DMS53 treated with DMSO at 0.1 percent for 48 hours (cell line): Measurements from ENCODE around the gene DDX24.

Experiments
- DNase-seq: peaks from one replicate; lab custom pipeline; 2025; ENCODE audit not compliant: unreplicated experiment; lab: John Stamatoyannopoulos, UW

DDX24 gene

GRCh38 chr14:94114589-94115057, 33.6 kb upstream of the DDX24 start:
- DNase-seq = no peak

DNA sequence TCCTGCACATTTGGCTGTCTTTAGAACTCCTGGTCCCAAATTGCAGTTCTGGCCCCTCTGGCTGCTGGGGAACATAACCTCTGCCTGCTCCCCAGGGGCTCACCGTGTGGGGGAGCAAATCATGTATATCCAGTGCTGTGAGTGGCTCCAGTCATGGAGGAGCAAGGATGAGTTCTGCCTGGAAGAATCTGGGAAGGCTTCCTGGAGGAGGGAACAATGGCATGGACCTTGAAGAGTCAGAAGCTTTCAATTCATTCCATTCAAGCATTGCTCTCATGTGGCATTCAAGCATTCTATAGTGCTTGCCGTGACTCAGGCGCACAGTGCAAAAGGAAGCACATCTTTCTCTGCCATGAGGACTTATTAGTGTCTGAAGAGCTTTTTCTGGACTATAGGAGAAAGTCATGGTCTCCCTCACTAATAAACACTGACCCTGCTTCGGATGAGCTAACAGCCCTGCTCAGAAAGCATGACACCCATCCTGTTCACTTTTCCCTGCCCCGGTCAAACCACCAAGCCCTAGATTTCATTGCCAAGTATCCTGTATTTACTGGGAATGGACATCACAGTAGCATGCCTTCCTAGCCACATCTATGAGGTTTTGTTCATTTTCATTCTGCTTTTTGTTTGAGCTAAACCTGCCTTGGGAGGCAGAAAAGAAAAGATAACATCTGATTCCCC, 33.0 kb upstream of the DDX24 start:
- no peak for DNase-seq

- DNase-seq = no peak
Observed at GRCh38 chr14:94113490-94113889, 32.5 kb upstream of the DDX24 start.

DNA sequence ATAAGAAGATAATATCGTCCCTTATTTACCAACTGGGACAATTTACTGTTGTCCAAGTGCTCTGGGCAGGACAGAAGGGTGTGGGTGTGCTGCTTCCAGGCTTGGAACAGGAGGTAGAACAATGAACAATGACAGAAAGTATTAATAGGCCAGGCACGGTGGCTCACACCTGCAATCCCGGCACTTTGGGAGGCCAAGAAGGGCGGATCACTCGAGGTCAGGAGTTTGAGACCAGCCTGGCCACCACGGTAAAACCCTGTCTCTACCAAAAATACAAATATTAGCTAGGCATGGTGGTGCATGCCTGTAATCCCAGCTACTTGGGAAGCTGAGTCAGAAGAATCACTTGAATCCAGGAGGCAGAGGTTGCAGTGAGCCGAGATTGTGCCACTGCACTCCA, 32.1 kb upstream of the DDX24 start:
- DNase-seq = no peak

- no peak for DNase-seq
Observed at GRCh38 chr14:94112513-94113063, 31.6 kb upstream of the DDX24 start.

DNA sequence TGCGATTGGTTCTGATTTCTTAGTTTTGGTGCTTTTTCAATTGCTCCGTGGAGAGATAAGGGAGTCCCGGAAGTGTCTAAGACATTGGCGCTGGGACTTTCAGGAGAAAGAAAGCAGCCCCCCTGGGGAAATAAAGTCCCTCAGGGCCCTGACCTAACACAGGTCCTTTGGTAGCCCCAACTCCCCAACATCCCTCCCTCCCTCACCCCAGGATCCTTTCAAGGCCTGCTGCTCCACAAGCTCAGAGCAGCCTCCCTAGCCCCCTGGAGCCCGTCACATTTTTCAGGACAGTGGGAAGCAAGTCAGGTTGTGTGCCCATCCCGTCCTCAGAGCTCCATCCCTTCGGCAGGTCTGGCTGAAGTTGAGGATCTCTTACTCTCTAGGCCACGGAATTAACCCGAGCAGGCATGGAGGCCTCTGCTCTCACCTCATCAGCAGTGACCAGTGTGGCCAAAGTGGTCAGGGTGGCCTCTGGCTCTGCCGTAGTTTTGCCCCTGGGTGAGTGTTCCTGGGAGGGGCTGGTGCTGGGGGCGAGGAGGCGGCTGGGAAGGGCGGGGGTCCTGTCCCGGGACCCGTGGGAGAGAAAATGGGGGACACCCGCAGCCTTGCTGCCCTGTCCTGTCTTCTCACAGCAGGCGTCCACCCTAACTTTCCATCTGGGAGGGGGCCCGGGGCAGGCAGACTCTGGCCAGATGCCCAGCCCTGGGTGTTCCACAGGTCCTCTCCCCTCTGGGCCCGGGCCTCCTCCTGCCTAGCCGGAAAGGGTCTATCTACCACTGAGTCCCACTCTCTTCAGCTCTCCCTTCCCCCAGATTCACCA, 30.5 kb upstream of the DDX24 start:
- no peak for DNase-seq

- no peak for DNase-seq
Observed at GRCh38 chr14:94110552-94111181, 29.7 kb upstream of the DDX24 start, which contains the start of gene IFI27. Gene IFI27, plus strand, starts transcription at chr14:94110736.

- no peak for DNase-seq
Observed at GRCh38 chr14:94109915-94110250, 28.9 kb upstream of the DDX24 start.

GRCh38 chr14:94104731-94105130, 23.7 kb upstream of the DDX24 start:
- DNase-seq = no peak

GRCh38 chr14:94103554-94104150, 22.6 kb upstream of the DDX24 start:
- DNase-seq = no peak

DNA sequence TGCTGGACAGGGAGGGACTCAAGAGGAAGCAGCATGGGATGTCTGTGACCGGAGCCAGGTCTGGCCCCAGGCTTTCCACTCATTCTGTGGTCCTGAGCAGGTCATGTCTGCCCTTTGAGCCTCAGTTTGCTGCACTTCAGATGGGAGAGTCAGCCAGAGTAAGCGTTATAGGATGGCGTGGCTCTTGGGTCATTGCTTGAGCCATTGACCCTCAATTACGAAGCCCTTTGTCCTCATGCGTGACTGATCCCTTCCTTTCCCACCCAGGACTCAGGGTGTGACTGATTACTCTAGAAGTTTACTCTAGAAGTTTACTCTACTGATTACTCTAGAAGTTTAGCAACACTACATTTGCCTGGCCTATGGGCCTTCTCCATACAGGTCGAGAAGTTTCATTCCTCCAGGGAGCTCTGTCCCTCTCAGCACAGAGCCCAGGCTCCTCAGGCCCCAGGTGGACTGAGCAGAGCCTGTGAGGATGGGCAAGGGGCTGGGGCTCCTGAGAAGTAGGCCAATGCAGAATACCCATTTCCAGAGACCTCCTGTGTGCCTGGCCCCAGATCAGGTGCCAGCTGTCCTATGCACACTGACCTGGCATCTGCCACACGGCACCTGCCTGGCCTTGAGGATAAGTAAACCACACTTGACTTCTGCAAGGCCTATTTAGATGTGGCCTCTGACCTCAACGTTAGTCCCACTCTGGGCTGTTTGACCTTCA, 21.9 kb upstream of the DDX24 start:
- no peak for DNase-seq

- no peak for DNase-seq
Observed at GRCh38 chr14:94101748-94102147, 20.7 kb upstream of the DDX24 start.

DNA sequence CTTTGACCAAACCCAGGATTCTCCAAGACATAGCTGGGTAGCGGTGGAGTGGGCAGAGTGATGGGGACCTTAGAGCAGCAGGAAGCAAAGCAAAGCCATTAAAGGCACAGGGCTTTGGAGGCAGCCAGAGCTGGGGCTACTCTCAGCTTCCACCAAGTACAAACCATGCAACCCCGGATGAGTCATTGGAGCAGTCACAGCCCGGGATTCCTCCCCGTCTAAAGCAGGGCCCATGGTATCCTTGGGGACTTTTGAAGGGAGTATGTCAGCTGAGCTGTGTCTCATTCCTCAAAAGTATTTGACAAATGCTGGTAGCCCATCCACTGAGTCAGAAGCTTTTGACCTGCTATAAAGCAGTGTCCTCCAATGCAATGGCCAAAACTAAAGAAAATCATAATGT, 19.8 kb upstream of the DDX24 start:
- DNase-seq = no peak

- DNase-seq = no peak
Observed at GRCh38 chr14:94099006-94099405, 18.0 kb upstream of the DDX24 start.

DNA sequence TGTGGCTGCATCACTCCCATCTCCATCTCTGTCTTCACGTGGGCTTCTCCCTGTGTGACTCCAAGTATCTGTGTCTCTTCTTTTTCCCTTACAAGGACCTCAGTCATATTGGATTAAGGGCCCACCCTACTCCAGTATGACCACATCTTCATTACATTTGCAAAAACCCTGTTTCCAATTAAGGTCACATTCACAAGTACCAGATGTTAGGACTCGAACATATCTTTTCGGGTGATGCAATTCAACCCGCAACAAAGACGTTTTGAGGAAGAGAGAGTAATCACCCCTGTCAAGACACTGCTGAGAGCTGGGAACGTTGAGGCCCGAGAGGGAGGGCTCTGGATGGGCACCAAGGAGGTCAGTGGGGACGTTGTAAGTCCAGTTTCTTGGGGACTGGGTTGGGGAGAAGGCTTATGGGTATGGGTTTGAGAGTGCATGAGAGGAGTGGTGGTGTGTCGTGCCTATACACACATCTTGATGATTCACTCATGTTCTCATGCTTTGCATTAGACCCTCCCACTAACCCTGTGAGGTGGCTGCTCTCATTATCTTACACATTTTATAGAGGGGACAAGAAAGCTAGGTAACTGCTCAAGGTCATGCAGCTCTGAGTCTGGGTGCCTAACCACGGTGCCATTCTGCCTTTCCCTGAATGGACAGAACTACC, 17.5 kb upstream of the DDX24 start:
- DNase-seq = no peak

DNA sequence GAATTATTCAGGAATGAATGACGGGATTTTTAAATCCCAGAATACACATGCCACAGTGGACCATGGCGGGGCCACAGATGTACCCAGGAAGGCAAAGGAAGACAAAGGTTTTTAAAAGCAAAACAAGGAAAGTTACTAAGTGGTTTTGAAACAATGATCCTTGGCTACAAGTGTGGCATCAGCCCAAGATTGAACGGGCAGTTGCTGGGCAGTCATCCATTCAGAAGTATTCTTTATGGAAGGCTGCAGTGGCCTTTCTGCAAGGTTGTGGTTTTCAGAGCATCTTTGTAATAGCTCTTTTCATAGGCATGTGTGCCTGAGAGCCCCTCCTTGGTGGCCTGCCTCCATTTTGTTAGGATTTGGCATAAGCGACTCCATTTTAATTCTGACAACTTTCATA, 16.1 kb upstream of the DDX24 start:
- no peak for DNase-seq

- no peak for DNase-seq
Observed at GRCh38 chr14:94093418-94093817, 12.4 kb upstream of the DDX24 start.

GRCh38 chr14:94089479-94089878, 8.5 kb upstream of the DDX24 start:
- no peak for DNase-seq

DNA sequence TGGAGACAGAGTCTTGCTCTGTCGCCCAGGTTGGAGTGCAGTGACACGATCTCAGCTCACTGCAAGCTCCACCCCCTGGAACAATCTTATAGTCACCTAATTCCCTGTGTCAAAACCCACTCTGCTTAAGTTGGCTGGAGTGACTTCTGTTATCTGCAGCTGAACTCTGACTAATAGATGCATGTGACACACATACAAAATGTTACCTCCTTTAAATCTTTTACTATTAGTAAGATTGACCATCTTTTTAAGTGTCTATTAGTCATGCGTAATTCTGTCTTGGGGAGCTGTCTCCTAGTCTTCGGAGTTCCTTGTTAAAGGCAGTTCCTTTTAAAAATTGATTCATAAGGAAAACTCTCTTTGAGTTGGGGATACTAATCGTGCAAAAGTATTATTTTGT, 7.5 kb upstream of the DDX24 start:
- DNase-seq = no peak

- DNase-seq = no peak
Observed at GRCh38 chr14:94087891-94088290, 6.9 kb upstream of the DDX24 start.
